HG03469 (cell line): ENCODE data around the gene TRIM38.
"Not testable (repeated sequence)": the region's sequence is repeated elsewhere in the genome, so short reads cannot be mapped to it uniquely, and the experiment has no call there.

ENCODE experiments used
- ATAC-seq: cut with Tn5 transposase; IDR thresholded peaks from one replicate; pipeline ENCODE4 v1.9.1; 2021; ENCODE audit warnings: mild to moderate bottlenecking, moderate library complexity, moderate number of reproducible peaks; ENCODE audit not compliant: unreplicated experiment

TRIM38 gene

GRCh38 chr6:25939593-25939992, 23.0 kb upstream of the TRIM38 start:
- no peak for ATAC-seq

GRCh38 chr6:25942561-25943147, 19.9 kb upstream of the TRIM38 start:
- no peak for ATAC-seq

GRCh38 chr6:25943887-25944286, 18.7 kb upstream of the TRIM38 start:
- no peak for ATAC-seq

- peak; percentile 90 for ATAC-seq
Measured at GRCh38 chr6:25944688-25945574, 17.7 kb upstream of the TRIM38 start.

GRCh38 chr6:25945738-25946137, 16.9 kb upstream of the TRIM38 start:
- ATAC-seq: not testable (repeated sequence)

- ATAC-seq: no peak
Measured at GRCh38 chr6:25946631-25947030, 16.0 kb upstream of the TRIM38 start.

GRCh38 chr6:25947492-25947891, 15.1 kb upstream of the TRIM38 start:
- ATAC-seq: not testable (repeated sequence)

- ATAC-seq: no peak
Measured at GRCh38 chr6:25949695-25950094, 12.9 kb upstream of the TRIM38 start.

GRCh38 chr6:25950297-25950696, 12.3 kb upstream of the TRIM38 start:
- ATAC-seq: no peak

GRCh38 chr6:25951296-25952032, 11.1 kb upstream of the TRIM38 start:
- no peak for ATAC-seq

GRCh38 chr6:25952535-25952934, 10.1 kb upstream of the TRIM38 start:
- no peak for ATAC-seq

- ATAC-seq: no peak
Measured at GRCh38 chr6:25953733-25954132, 8.9 kb upstream of the TRIM38 start.

GRCh38 chr6:25954756-25955155, 7.8 kb upstream of the TRIM38 start:
- no peak for ATAC-seq

GRCh38 chr6:25956226-25956625, 6.4 kb upstream of the TRIM38 start:
- ATAC-seq: no peak

- no peak for ATAC-seq
Measured at GRCh38 chr6:25958700-25959162, 3.9 kb upstream of the TRIM38 start.

GRCh38 chr6:25959890-25960536, 2.6 kb upstream of the TRIM38 start:
- ATAC-seq: no peak

GRCh38 chr6:25960734-25961133, 1.9 kb upstream of the TRIM38 start:
- ATAC-seq: no peak

GRCh38 chr6:25961619-25962148, 918 bp upstream of the TRIM38 start:
- no peak for ATAC-seq

- no peak for ATAC-seq
Measured at GRCh38 chr6:25963426-25964123, 973 bp downstream of the TRIM38 start.

- ATAC-seq: no peak
Measured at GRCh38 chr6:25965058-25965457, 2.5 kb downstream of the TRIM38 start.
